HG03469 (cell line): ENCODE measurements around the gene DISC1.
"Not testable (repeated sequence)": the region's sequence is repeated elsewhere in the genome, so short reads cannot be mapped to it uniquely, and the experiment has no call there.

ENCODE experiments used
- ATAC-seq: cut with Tn5 transposase; IDR thresholded peaks from one replicate; pipeline ENCODE4 v1.9.1; 2021; ENCODE audit warnings: mild to moderate bottlenecking, moderate library complexity, moderate number of reproducible peaks; ENCODE audit not compliant: unreplicated experiment

The DISC1 gene

DNA sequence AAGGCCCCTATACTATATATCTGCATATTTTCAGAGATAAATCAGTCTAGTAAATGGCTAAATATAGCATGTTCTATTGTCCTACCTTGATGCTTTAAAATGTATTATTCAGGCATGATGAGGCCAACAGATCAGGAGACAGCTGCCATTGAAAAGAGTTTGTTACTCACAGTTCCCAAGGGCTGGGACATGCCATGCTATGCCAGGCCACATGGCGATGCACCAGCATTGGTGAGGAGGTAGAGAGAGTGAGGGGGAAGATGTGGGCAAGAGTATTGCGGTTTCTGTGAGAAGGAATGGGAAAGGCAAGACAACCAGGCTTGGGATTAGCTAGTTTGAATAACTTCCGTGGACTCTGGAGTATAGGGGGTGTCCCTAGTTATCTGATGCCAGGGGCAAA lies 316.5 kb downstream of the DISC1 start:
- no peak for ATAC-seq

DNA sequence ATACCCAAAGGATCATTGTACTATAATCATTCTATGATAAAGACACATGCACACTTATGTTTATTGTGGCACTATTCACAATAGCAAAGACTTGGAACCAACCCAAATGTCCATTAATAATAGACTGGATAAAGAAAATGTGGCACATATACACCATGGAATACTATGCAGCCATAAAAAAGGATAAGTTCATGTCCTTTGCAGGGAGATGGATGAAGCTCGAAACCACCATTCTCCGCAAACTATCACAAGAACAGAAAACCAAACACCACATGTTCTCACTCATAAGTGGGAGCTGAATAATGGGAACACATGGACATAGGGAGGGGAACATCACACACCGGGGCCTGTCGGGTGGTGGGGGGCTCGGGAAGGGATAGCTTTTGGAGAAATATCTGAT lies 321.5 kb downstream of the DISC1 start:
- ATAC-seq, result not testable (repeated sequence)

DNA sequence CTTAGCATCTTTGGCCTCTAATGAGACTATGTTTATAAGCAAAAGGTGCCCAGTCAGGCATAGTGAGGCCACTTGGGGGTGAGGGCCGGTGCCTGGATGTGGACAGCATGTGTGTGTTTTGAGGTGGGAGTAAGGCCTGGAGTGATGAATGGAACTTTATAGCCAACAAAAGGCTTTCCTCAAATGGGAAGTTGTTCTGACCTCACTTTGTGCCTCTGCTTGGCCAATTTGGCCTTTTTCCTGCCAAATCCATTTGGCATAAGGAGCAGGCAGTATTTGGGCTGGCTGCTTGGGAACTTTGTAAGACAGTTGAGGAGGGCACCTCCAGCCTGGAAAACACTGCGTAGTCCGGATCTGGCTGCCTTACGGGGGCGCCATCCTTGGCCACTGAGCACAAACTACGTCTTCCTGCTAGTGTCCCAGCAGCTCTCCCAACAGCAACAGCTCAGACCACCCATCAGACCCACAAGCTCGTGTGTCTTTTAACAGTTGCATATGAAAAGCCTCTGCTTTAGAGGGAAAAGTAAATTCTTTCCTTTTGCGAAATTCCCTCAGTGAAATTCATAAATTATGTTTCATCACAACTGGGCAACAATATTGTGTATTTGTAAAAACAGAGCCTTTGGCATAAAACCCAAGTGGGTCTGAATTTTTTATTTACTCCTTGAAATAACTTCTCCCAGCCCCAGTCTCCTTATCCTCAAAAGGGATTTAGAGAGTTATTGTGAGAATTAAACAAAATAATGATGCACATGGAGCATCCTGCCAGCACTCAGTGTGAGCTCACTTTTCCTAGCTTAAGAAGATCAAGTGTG lies 322.9 kb downstream of the DISC1 start:
- ATAC-seq, result no peak

DNA sequence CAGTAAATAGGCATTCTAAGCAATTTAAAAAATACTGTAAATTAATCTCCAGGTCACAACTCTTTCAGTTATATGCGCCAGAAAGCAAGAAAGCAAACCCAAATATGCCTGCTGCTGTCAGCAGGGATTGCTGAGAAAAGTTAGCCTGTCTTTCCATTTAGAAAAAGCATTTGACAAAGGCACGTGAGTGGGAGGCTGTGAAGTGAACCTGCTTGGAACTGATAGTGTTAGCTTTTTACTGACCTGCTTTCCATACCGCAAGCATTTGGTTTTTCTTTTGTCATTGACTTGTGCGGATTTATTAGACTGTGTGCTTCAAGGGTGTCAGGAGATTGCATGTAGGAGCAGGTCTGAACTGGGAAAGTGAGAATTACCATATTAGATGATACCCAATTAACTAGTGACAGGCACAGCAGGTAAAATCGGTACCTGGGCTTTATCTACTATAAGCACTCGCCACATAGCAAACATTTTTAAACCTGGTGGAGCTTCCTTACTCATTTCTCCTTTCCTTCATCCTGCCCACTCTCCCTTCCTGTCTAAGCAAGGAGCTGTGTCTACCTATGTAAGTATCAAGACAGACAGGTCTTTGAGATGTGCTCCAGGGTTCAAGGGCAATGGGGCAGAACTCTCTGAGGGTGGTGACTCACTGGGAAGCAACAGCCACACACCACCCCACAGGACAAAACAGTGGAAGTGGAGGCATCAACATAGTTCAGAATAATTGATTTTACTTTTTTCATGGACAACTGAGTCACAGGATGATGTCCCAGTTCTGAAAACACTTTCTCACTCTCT lies 323.9 kb downstream of the DISC1 start:
- ATAC-seq, result no peak

DNA sequence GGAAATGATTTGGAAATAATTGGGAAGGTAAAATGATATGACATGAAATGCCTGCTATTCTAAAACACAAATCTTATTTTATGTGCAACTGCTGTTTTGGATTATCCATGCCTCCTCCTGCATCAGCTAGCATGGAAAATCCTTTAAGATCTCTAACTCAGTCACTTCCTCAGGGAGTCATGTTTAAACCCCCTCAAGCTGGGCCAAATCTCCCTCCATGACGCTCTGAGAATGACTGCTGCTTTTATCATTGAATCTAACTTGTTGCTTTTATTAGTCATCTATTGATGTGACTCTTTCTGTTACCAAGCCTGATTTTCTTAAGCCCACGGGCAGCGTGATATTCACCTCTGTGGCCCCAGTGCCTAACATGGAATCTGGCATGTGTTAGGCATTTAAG lies 324.8 kb downstream of the DISC1 start:
- ATAC-seq, result no peak

DNA sequence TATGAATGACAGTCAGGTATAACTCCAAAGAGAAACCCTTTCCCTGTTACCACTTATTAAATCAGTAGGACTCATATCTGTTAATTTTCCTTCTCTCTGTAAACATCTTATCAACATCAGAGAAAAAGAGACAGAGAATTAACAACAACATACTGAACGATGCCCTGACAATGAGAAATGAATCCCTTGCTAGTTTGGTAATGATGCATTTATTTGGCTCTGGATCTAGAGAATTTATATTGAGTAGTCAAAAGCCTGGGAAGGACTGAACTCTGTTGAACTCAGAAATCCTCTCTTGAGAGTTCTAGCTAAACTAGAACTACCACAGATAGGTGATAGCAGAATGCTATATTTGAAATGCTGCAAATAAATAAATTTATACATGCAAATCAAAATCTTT lies 325.6 kb downstream of the DISC1 start:
- ATAC-seq, result no peak

DNA sequence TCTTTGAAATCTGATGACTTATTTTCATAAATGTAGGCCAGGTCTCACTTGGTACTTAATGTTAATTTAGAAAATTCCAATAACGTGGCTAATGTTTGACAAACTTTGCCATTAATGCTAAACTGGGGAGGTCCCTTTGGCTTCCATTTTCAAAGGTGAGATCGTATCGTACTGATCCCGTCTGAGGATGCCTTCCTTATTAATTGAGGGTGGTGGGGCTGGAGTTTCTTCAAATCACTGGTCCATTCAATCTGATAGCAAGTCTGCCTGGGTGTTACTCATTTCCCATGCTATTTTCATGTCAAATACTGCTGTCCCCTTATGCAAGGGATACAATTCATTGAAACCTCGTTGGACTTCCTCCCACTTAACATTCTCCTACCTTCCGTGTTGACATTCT lies 327.1 kb downstream of the DISC1 start:
- no peak for ATAC-seq

DNA sequence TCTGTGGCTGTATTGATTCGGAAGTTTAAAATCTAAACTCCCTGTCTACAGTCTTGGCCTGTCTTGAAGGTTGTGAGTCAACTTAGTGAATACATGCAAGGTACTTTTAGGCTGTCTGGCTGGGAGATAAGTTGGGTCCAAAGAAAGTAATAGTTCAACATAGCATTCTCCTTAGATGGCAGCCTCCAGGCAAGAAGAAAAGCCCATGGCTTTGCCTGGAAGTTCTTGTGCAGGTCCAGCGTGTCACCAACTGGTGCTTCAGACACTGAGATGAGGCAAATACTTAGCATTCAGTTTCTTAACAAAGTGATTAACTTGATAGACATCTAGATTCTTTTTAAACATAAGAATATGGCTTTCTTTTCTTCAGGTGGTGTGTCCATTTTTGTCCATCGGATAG lies 328.2 kb downstream of the DISC1 start:
- no peak for ATAC-seq

DNA sequence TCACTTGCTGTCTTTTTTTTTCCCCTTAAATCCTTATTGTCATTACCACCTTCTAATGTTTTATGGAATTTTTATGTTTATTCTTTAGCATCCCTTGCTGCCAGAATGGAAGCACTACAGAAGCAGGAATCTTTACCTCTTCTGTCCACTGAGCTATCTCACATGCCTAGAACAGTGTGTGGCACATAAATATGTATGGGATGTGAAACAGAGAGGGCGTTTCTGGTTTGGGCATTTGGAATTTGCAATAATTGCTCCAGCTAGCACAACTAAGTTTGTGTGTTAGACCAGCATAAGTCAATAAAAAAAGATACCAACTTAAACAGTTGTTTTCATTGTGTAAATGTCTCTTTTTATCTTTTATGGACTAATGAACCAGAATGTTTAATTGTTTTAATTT lies 330.8 kb downstream of the DISC1 start:
- ATAC-seq, result no peak

DNA sequence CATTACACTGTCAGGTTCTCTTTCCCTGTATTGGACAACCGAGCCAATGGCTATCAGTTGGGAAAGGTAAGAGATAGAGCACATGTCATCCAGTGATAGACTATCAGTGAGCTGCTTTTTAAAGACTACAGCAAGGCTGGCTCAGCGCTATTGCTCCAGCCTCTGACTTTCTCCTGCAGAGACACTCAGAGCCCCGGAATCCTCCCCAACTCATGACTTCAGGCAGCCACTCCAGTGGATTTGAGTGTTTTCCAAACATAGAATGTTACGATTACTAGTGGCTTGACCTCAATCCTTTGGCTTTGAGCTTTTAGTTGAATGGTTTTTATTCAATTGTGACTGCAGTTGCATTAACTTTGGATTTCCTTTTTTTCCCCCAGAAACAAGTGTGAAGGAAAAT lies 331.9 kb downstream of the DISC1 start:
- ATAC-seq, result no peak

DNA sequence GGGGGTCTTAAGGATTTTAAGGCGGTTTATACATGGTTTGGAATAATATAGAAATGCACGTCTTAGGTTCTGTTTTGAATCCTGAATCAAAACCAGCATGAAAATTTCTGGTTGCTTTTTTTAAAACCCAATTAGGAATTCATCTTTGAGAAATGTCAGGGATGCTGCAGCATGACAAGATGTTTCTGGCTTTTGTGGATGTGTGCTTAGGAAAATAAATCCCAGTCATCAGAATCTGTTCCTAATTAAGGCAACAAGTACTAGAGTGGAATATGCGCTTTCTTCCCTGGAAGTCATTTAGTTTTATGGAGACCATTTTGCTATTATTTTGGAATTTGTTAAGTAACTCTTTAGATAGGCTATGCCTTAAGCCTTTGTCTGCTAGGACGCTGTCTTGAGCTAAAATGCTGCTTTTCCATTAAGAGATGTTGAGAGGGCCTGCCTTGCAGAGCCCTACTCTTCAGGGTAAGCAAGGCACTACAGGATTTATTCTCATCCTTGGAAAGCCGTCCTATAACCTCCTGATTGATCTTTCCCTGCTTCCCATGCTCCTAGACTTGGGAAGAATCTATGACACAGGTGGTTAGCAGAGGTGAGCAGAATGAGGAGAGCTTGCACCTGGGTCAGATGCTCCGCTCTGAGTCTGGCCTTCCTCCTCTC lies 332.8 kb downstream of the DISC1 start:
- no peak for ATAC-seq

DNA sequence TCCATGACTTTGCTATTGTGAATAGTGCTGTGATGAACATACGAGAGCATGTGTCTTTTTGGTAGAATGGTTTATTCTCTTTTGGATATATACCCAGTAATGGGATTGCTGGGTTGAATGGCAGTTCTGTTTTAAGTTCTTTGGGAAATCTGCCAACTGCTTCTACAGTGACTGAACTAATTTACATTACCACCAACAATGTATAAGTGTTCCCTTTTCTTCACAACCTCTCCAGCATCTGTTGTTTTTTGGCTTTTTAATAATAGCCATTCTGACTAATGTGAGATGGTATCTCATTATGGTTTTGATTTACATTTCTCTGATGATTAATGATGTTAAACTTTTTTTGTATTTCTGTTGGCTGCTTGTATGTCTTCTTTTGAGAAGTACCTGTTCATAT lies 335.2 kb downstream of the DISC1 start:
- not testable (repeated sequence) for ATAC-seq

DNA sequence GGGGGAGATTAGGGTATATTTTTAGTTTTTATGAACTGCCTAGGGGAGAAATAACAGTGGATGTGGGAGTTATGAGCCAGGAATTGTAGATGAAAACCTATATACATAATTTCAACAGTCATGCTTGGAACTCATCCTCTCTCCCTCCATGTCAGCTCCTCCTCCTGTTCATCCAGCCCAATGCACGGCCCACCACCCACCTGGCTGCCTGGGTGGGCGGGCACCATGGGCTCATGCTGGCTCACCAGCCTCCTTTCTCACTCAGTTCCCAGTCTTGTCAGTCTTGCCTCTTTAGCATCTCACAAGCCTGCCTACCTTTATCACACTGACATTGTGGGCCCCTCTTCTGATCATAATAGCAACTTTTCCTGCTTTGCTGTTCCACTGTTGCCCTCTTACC lies 336.0 kb downstream of the DISC1 start:
- no peak for ATAC-seq

DNA sequence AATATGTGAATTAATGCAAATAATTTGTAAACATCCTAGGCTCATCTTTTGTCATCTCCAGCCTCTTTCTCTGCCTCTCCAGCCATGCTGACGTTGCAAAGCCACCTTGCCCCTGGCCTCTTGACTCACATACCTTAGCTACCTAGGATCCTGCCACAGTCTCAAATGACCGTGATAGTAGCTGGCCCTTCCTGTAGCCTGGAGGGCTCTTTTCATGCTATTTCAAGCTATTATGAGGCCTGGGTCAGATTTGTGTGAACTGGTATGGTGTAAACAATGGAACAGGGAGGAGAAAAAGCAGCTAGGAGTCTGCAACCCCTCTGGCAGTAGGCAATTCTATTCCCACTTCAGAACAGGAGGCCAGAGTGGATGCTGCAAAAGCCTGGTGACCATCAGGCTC lies 337.7 kb downstream of the DISC1 start:
- no peak for ATAC-seq

DNA sequence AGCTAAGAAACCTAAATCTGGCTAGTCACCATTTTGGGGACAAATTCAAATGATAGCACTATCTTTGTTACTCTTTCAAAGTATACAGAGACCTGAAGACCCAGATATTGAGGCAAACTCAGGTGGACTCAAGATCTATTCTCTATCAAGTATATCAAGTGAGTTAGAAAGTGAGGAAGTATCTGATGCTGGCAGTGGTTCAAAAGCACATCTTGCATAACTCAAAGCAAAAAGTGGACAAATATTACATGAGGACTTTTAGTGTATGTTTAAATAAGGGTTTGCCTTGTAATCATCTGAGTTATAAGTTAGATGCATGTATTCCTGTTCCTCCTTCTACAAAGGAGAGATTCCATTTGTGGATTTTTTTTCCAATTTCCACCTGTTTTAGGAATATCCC lies 338.4 kb downstream of the DISC1 start:
- ATAC-seq, result no peak

DNA sequence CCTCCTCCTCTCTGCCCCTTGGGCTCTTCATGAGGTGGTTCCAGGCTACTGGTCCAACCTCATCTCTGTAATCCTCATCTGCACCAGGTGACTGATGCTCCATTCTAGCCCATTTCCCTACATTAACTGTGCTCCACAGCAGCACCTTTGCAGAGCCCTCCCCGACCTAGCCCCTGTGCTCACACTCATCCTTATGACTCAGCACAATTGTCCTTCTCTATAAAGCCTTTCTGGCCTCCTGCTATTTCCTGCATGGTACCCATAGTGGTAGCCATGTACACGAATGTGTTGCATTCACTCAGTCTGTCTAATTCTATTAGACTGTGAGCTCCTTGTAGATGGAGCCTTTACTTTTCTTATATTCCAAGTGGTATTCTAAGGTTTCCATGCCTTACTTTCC lies 339.0 kb downstream of the DISC1 start:
- no peak for ATAC-seq

DNA sequence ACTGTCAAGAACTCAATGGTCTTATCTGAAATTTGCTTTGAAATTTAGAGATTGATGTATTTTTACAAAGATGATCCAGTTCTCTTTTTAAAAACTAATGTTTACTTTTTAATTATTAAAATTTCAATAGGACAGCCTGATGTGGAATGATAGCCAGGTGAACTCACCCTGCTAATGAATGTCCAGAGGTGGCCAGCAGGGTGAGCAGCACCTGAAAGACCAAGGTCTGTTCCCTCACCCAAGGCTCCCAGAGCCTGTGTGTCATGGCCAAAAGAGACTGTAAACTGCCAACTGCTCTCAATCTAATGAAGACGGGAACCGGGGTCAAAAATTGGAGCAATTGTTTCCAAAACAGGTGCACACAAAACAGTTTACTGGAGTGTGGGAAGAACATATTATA lies 340.4 kb downstream of the DISC1 start:
- ATAC-seq, result no peak

DNA sequence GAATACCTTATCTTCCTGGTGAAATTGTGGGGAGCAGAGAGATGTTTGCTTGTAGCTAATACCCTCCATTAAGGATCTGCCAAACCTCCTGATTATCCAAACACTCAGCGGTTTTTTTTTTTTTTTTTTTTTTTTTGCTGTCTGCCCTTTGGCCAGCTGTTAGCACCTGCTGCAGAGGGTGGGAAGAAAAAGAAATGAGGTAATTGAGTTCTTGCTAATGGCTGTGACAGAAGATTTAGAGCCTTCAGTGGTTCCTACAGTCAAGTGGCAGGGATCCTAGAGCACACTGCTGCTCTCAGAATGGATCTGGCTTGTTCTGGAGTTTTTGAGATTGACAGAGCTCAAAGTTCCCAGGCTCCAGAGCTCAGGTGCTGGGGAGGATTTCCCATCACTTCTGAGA lies 342.5 kb downstream of the DISC1 start:
- ATAC-seq, result no peak

DNA sequence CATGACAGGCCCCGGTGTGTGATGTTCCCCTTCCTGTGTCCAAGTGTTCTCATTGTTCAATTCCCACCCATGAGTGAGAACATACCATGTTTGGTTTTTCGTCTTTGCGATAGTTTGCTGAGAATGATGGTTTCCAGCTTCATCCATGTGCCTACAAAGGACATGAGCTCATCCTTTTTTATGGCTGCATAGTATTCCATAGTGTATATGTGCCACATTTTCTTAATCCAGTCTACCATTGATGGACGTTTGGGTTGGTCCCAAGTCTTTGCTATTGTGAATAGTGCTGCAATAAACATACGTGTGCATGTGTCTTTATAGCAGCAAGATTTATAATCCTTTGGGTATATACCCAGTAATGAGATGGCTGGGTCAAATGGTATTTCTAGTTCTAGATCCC lies 343.2 kb downstream of the DISC1 start:
- not testable (repeated sequence) for ATAC-seq

DNA sequence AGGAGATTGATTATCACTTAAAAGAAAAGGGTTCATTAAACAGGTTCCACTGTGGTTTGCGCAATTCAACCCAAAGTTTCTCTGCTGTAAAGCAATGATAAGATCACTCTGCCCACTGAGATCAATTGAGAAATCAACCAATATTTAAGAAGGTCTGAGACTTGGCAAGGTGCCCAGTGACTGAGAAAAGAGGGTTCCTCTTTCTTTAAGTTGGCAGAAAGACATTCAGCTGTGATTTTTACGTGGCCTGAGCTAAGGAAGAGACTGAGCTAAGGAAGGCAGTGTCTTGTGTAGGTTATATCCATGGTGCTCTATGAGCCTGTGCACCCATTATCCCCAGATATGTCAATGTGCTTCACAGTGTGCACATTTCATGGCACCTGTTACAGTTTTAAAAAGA lies 344.1 kb downstream of the DISC1 start:
- ATAC-seq, result no peak

DNA sequence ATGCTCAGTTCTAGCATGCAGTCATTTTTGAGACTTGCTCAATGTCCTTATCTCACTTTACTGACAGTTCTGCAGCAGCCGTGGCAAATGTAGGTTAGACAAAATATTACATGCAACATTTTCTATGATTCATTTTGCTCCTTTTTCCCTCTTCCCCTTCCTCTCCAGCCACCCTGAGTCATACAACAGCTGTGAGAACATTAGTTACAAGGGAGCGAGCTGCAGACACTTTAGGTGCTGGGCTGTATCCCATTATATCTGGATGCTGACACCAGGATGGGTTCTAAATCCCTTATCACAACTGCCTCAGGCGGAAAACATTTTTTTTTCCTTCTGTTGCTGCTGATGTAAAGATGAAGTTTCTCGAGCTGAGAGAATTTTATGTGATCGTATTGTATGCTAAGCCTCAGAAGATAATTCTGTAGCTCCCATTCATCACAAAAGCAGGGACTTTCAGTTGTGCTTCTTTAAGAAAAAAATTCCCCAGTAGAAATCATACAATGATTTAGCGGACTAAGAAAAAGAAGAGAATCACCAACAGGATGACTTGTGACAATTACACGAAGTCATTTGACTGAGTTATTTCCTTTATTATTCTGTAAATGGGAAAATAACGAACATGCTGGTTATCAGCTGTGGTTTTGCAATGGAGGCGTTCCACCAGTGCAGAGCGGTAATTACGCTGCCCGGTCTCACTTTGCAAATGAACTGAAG lies 345.0 kb downstream of the DISC1 start:
- no peak for ATAC-seq
